Aorta (tissue), 5 donors: ENCODE results near the gene MEPCE. TPM values are rescaled to one million over a fixed set of nuclear protein-coding genes. Genes with fewer than 3 reads are reported as not detected.
"Not testable (repeated sequence)": the region's sequence is repeated elsewhere in the genome, so short reads cannot be mapped to it uniquely, and the experiment has no call there.

Source experiments
- ATAC-seq: fragments of 200-7000 bp; cut with Tn5 transposase; one replicate; pipeline ENCODE4 v1.9.1; 2022; ENCODE audit warnings: moderate library complexity; ENCODE audit not compliant: low FRiP score
- DNase-seq, 2 donors: peaks; one replicate each; pipeline ENCODE4 v3.0.0-alpha.2; 2020
- H3K27ac ChIP-seq, 2 donors: one replicate each; pipeline ENCODE4 v1.5.1; 2013; ENCODE audit warnings: low read length in 2 of 2, mild to moderate bottlenecking in 2 of 2, moderate library complexity in 2 of 2, control low read depth in 1 of 2, inconsistent platforms in 1 of 2, low read depth in 1 of 2
- H3K27me3 ChIP-seq, 2 donors: one replicate each; pipeline ENCODE4 v1.6.1; 2013; ENCODE audit warnings: control low read depth in 1 of 2, low read length in 1 of 2, mild to moderate bottlenecking in 1 of 2, moderate library complexity in 1 of 2; ENCODE audit not compliant: insufficient read depth in 2 of 2, control insufficient read depth in 1 of 2
- H3K36me3 ChIP-seq, 2 donors: one replicate each; pipeline ENCODE4 v1.6.1; 2013; ENCODE audit warnings: control low read depth in 1 of 2, low read length in 1 of 2, mild to moderate bottlenecking in 1 of 2; ENCODE audit not compliant: insufficient read depth in 2 of 2, control insufficient read depth in 1 of 2
- H3K4me1 ChIP-seq, 2 donors: one replicate each; pipeline ENCODE4 v1.6.1; 2013; ENCODE audit warnings: low read length in 2 of 2, control low read depth in 1 of 2, mild to moderate bottlenecking in 1 of 2, moderate library complexity in 1 of 2; ENCODE audit not compliant: insufficient read depth in 2 of 2, control insufficient read depth in 1 of 2
- H3K4me3 ChIP-seq, 2 donors: one replicate each; pipeline ENCODE4 v1.5.1; 2013; ENCODE audit warnings: low read length in 2 of 2, control low read depth in 1 of 2, mild to moderate bottlenecking in 1 of 2
- H3K9me3 ChIP-seq: one replicate; pipeline ENCODE4 v1.6.1; 2013; ENCODE audit warnings: mild to moderate bottlenecking, low read length; ENCODE audit not compliant: control insufficient read depth
- WGBS, 2 donors: extraction: QIAGEN DNeasy Blood & Tissue Kit; methylation state at CpG; one replicate each; pipeline ENCODE4 v1.1.7; 2013; 5-methylcytosine and 5-hydroxymethylcytosine counted together
- intact Hi-C, 2 donors: fragments of 100-400 bp; cut with DNase I; formaldehyde crosslinking; loops; one replicate each; pipeline versions ENCODE4 v1.14.2 to v1.15.0; 2022
- long read RNA-seq, 2 donors: library from polyadenylated mRNA; unstranded; transcript quantifications; one replicate each; pipeline ENCODE4 v2.0.0, GENCODE V29; 2020 to 2021
- polyA plus RNA-seq, 2 donors: library from polyadenylated mRNA; stranded (reverse); fragments of 200-250 nt; gene quantifications; one replicate each; pipeline ENCODE4 v1.2.3, GENCODE V29; 2013
- total RNA-seq, 2 donors: library from RNA; stranded (reverse); fragmentation: NEBNext Ultra II Directional; extraction: Animal tissue kit (Norgen Biotek cat#: 25700); gene quantifications; one replicate each; pipeline ENCODE4 v1.2.1, GENCODE V29; 2021
- donor health status: healthy with polysubstance abuse.
- donor health status: Bipolar disorder and iron deficiency.
- donor health status: DM: no; HTN: no; CAD: no.
- donor health status: DM: no; HTN: no; CAD: no.
- donor health status: DM: yes; HTN: yes; CAD: no.

MEPCE gene
- total RNA-seq (10 to 100 TPM; 26.3 to 31.8 TPM), polyA plus RNA-seq (10 to 100 TPM; 13.0 to 27.2 TPM)
- long read RNA-seq, donor 1, transcript MEPCE-201 (4 exons, 3,030 nt), result major isoform, 12 of 26 reads
- long read RNA-seq, donor 1, partial matches to known transcripts, result 2 of 26 reads
- long read RNA-seq, donor 1, other reads (novel, unspliced or antisense), result 12 of 26 reads
- long read RNA-seq, donor 2, transcript MEPCE-201 (4 exons, 3,030 nt), result major isoform, 15 of 19 reads
- long read RNA-seq, donor 2, partial matches to known transcripts, result 2 of 19 reads
- long read RNA-seq, donor 2, other reads (novel, unspliced or antisense), result 2 of 19 reads

GRCh38 chr7:100429637-100430492, at the start of gene MEPCE:
TSS of gene MEPCE (plus strand) at chr7:100429831. CDS start at chr7:100430019, 188 bp downstream.
- 0 to 1% methylated on average over 70 to 95 of the region's 95 CpGs for WGBS, 2 donors
- no peaks in the 10 kb centered on the region for H3K4me1 ChIP-seq
- H3K4me3 ChIP-seq, result peak within 1 kb of the TSS; percentile 62 to 72
- ATAC-seq, result peak; percentile 88
- intact Hi-C loops, result no loop called here
- H3K27ac ChIP-seq, result peak within 1 kb of the TSS; percentile 71 to 98
- no peaks in the 10 kb centered on the region for H3K9me3 ChIP-seq
- no peaks in the 10 kb centered on the region for H3K27me3 ChIP-seq
- DNase-seq, result peak; percentile 98 to 99
- H3K36me3 ChIP-seq, result no peaks in the 10 kb centered on the region

- Histone ChIP-seq H3K36me3 (no peaks in the 10 kb centered on the region), H3K4me1 (no peaks in the 10 kb centered on the region), H3K27me3 (no peaks in the 10 kb centered on the region), H3K9me3 (no peaks in the 10 kb centered on the region), H3K27ac (no peak overlapping the region), H3K4me3 (no peak overlapping the region)
- DNase-seq (no peak), ATAC-seq (no peak)
- intact Hi-C loops, result no loop called here
- WGBS, 2 donors, result 83 to 85% methylated on average over 4 of the region's 4 CpGs
Measured at GRCh38 chr7:100380196-100380595, 49.4 kb upstream of the MEPCE start.

GRCh38 chr7:100381531-100382233, 47.9 kb upstream of the MEPCE start:
- H3K27ac ChIP-seq, H3K36me3 ChIP-seq, H3K4me3 ChIP-seq, DNase-seq, ATAC-seq, H3K9me3 ChIP-seq, H3K27me3 ChIP-seq, H3K4me1 ChIP-seq, intact Hi-C loops: not testable (repeated sequence)
- WGBS, 2 donors, result 66 to 77% methylated on average over 49 of the region's 49 CpGs

GRCh38 chr7:100382234-100382853, 47.3 kb upstream of the MEPCE start:
- not testable (repeated sequence) for H3K36me3 ChIP-seq, H3K27ac ChIP-seq, H3K4me1 ChIP-seq

GRCh38 chr7:100384628-100385294, 44.9 kb upstream of the MEPCE start:
- DNase-seq, result no peak
- Histone ChIP-seq H3K4me1 (no peaks in the 10 kb centered on the region), H3K4me3 (no peak overlapping the region), H3K27ac (no peak overlapping the region), H3K9me3 (no peaks in the 10 kb centered on the region), H3K36me3 (no peaks in the 10 kb centered on the region), H3K27me3 (no peaks in the 10 kb centered on the region)
- intact Hi-C loops, result no loop called here
- WGBS, 2 donors, result 81 to 84% methylated on average over 6 of the region's 6 CpGs
- no peak for ATAC-seq

More at GRCh38 chr7:100382234-100382853, 47.3 kb upstream of the MEPCE start:
- H3K9me3 ChIP-seq, ATAC-seq, H3K4me3 ChIP-seq, H3K27me3 ChIP-seq, DNase-seq, intact Hi-C loops: not testable (repeated sequence)
- 78 to 80% methylated on average over 8 of the region's 8 CpGs for WGBS, 2 donors

- no peaks in the 10 kb centered on the region for H3K27me3 ChIP-seq
- no peaks in the 10 kb centered on the region for H3K36me3 ChIP-seq
- 21 to 24% methylated on average over 5 of the region's 5 CpGs for WGBS, 2 donors
- intact Hi-C loops, result no loop called here
- H3K27ac ChIP-seq, result no peak overlapping the region
- no peak overlapping the region for H3K4me3 ChIP-seq
- no peaks in the 10 kb centered on the region for H3K9me3 ChIP-seq
- no peak for ATAC-seq
- DNase-seq, result no peak
- H3K4me1 ChIP-seq, result no peaks in the 10 kb centered on the region
Measured at GRCh38 chr7:100386940-100387339, 42.7 kb upstream of the MEPCE start.

GRCh38 chr7:100387695-100388094, 41.9 kb upstream of the MEPCE start:
- DNase-seq (no peak), ATAC-seq (no peak)
- 64 to 66% methylated on average over 2 of the region's 2 CpGs for WGBS, 2 donors
- H3K4me3 ChIP-seq, result no peak overlapping the region
- H3K9me3 ChIP-seq, result no peaks in the 10 kb centered on the region
- H3K27me3 ChIP-seq, result no peaks in the 10 kb centered on the region
- intact Hi-C loops, result no loop called here
- no peak overlapping the region for H3K27ac ChIP-seq
- H3K4me1 ChIP-seq, result no peaks in the 10 kb centered on the region
- no peaks in the 10 kb centered on the region for H3K36me3 ChIP-seq
